Eye (tissue), 1 donor: Measurements from ENCODE around the gene LMAN2.
"Not testable (repeated sequence)": the region's sequence is repeated elsewhere in the genome, so short reads cannot be mapped to it uniquely, and the experiment has no call there.

Source experiments
- DNase-seq: peaks from one replicate; pipeline ENCODE4 v3.0.0-alpha.2; 2015

LMAN2 gene

DNA sequence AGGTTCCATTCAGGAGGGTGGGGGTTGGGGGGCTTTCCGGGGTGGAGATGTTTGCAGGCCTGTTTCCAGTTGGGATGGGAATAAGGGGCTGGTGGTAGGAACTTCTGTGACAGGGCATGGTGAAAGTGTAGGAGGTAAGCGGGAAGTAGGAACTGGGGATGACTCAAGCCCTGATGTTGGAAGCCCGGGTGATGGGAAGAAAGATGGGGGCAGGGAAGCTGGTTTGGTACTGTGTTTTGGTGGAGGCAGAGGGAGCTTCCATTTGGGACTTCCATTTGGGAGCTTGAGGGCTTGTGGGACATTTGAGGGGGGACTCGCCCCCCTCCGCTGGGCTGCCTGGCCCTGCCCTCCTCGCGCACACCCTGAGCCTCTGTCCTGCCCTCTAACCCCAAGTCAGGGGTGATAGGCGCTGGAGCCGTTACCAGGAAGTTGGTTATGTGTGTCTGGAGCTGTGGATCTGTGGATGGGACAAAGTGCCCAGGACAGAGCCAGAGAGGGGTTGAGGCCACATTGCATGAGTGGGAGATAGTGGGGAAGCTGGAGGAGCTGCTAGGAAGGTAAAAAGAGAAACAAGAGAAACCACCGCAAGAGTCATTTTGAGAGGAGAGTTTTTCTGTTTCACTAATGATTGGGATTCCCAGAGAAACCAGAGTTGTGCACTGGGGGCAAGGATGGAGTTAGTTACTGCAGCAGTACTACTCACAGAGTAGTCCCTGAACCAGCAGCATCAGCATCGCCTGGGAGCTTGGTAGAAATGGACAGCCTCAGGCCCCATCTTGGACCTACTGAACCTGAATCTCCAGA is 12.9 kb upstream of the LMAN2 start:
- no peak for DNase-seq

DNA sequence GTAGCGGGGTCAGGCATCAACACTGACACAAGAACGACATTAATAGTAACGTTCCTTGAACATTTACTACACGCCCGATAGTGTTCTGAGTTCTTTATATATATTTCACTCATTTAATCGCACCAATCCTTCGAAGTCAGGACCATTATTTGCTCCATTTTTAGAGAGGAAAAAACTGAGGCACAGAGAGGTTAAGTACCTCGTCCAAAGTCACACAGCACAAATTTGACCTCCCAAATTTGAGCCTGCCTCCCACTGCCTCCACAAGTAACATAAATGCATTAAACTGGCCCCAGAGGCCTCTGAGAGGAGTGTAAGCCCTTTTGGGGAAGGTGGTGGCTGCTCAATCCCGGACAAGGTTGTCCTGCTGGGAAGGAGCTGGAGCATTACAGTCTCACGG is 12.1 kb upstream of the LMAN2 start:
- no peak for DNase-seq

DNA sequence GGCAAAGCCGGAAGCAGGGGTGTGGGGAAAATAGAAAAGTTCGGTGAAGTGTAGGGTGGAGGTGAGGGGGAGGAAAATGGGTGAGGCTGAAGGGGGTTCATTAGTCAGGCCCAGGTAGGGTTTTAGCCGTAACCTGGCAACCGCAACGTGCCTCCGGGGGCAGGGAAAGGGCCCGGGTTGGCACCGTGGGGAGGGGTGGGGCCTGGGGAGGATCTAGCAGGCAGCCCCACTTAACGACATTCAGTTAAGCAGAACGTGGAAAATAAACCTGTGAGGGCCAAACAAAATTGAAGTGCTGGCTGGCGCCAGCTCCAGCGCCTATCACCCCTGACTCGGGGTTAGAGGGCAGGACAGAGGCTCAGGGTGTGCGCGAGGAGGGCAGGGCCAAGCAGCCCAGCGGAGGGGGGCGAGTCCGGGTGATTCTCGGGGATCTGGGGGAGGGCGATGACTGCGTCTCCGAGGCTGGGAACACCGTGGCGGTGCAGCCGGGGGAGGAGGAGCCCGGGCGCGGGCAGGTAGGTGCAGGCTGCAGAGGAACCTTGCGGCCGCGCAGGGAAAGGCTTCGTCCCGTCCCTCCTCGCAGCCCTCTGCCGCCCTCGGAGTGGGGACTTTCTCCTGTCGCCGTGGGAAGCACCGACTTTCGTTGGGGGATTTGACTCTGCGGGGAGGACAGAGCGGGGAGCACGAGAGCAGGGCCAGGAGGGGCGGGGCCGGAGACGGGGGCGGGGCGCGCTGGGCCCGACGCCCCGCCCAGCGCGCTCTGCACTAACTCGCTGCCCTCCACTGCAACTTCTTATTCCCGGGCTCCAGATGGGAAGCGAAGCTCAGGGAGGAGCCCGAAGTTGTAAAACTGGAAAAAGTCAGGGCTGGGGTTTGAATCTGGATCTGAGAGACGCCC is 11.4 kb upstream of the LMAN2 start:
- peak; percentile 76 for DNase-seq

DNA sequence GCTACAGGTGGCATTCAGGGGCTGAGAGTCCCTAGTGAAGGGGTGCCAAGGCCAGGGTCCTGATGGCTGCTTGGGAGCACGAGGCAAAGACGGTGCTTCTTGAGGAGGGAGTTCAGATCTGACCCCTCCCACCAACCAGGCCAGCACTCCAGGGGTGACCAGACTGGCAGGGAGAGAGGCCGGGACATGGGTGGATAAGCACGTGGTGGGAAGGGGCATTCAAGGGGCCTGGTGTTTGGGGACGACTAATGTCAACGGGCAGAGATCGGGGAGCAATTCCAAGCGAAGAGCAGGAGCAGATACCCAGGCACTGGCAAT is 10.8 kb upstream of the LMAN2 start:
- DNase-seq, result no peak

DNA sequence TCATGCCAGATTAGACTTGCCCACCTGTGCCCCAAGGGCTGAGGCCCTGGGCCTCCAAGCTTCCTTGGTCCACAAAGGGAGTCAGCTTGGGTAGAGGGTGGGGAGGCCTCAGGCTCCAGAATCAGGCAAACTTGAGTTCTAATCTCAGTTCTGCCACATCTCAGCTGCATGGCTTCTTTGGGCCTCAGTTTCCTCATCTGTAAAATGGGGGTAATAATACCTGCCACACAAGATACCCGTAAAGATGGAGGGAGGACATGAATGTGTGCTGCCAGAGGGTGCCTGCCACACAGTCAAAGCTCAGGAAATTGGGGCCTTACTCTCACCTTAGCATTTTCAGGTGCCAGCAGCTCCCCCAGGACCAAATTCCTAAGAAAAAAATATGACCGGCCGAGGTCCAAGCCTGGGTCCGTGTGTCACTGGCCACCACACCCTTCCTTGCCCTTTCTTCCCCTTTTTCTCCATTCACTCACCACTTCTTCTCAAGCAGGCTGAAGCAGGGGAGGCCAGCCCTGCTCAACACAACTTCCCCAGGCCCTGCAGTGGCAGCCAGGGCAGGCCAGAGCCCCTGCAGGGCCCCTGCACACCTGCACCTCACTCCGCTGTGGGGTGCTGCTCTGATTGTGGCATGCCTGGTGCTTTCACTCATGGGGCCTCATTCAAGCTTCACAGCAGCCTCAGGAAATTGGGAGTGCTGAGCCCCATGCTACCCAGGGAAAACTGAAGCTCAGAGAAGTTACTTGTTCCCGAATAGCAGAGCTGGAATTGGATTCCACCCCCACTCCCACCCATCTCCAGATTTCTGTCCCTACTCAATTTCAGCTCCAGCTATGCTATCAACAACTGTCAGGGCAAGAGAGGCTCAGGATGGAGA is 10.2 kb upstream of the LMAN2 start:
- no peak for DNase-seq

DNA sequence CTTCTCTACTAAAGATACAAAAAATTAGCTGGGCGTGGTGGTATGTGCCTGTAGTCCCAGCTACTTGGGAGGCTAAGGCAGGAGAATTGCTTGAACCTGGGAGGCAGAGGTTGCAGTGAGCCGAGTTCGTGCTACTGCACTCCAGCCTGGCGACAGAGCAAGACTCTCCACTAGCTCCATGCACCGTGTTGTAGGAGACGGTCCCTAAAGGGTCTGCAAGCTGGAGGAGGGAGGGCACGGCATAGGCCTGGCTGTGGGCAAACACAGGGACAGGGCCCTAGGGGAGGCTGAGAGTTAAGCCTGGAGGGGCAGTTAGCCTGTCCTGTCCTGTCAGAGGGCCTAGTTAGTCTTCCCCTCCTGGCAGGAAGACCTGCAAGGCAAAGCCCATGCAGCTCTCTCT is 9.3 kb upstream of the LMAN2 start:
- not testable (repeated sequence) for DNase-seq

DNA sequence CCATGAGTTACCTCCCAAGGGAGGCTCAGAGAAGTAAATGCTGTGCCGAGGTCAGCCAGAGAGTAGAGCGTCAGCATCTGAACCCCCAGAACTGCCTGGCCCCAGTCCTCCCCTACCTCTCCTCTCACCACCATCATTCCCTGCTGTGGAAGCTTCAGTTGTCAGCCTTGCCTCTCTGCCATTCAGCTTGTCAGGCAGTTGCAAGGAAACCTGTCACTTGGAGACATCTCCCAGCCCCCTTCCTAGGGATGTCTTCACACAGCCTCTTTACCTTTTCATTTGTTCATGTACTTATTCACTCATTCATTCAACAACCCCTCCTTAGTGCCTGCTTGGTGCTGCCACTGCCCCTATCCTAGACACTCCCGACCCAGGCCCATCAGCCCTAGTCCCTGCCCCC is 8.4 kb upstream of the LMAN2 start:
- no peak for DNase-seq

DNA sequence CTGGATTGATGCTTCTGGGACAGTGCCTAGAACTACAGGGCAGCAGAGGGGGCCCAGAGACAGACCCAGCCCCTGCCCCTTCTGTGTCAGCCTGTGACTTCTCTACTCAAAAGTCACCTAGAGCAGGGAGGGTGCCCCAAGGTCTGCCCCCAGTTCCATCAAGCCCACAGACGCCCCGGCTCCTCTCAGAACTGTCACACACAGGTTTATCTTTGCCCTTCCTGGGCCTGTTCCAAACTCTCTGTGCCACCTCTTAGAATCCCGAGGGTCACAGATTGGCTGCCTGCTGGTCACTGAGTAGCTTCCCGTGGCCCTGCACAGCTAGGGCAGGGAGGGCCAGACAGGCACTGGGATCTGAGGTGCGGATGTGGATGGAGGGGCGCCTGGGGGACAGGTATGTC is 8.0 kb upstream of the LMAN2 start:
- DNase-seq, result no peak

DNA sequence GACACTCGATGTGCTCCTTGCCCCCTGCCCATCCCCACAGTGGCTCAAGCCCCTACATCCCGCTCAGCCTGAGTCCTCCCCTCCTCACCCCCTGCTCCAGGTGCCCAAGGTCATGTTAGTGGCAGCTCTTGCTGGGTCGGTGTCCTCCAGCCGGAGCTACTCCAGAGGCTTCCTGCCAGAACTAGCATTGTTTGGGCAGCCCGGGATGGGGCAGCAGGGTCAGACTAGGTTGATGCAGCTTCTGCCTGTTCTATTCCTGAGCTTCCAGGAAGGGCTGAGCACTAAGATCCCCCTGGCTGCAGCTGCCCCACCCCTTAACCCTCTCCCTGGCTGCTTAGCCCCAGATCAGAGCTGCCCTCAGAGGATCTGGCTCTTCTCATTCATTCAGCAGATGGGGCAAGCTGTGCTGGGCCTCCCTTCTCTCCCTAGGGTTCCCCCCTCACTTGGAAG is 6.9 kb upstream of the LMAN2 start:
- no peak for DNase-seq

DNA sequence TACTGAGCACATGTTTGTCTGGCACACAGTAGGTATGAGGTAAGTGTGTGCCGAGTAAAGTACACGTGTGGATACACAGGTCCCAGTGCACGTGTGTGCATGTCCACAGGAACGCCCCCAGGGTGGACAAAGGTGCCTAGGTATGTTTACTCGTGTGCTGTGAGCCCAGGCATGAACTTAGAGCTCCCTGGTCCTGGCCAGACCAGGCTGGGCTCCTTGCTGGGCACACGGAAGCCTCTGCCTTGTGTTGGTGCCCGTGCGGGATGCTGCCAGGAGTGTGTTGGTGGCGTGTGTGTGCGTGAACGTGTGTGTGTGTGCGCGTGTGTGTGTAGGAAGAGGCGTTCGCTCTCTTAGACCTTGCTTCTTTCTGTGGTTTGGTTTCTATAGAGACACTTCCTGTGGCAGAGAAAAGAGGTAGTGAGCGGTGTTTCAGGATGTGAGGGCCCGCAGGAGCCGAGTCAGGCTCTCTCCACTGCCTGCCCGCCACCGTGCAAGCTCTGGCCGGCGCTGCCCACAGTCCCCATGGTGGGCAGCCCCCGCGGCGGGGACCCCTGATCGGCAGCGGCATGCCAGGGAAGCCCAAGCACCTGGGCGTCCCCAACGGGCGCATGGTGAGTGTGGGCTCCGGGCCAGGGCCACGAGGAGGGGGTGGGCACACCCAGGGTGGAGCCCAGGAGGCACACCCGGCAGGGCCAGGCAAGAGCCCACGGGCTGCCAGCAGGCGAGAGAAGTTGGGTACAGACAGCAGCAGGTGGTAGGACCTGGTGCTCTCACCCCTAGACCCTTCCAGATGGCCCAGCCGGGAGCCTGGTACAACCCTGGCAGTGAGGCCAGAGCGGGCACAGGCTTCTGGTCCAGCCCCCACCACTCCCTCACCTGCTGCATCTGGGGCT is 6.2 kb upstream of the LMAN2 start, which contains the start of gene RGS14:
Gene RGS14, plus strand, starts transcription at position 466 of the 893 bp plus-strand sequence. Its CDS starts 101 bp downstream, at position 567.
- no peak for DNase-seq

DNA sequence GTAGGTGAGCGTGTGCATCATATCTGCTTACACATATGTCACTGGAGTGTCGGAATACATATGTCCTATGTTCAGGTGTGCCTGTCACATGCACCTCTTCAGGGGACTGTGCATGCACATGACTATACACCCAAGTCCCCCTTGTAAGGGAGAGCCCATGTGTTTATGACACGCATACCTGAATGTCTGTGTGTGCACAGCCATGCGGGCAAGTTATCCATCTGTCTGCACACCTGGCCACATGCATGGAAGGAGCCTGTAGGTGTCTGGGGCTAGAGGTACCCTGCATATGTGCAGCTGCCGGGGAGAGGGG is 5.6 kb upstream of the LMAN2 start:
- no peak for DNase-seq

DNA sequence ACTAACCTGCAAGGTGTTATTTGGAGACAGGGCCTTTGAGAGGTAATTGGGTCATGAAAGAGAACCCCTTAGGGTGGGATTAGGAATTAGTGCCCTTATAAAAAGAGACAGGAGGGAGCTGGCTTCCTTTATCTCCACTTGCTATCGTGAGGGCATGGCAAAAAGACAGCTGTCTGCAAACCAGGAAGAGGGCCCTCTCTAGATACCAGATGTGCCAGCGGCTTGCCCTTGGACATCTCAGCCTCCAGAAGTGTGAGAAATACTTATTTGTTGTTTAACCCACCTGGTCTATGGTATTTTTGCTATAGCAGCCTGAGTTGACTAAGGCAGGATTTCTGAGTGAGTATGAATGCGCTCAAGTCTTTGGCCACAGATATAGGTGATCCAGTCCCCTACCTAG is 5.3 kb upstream of the LMAN2 start:
- DNase-seq, result no peak

DNA sequence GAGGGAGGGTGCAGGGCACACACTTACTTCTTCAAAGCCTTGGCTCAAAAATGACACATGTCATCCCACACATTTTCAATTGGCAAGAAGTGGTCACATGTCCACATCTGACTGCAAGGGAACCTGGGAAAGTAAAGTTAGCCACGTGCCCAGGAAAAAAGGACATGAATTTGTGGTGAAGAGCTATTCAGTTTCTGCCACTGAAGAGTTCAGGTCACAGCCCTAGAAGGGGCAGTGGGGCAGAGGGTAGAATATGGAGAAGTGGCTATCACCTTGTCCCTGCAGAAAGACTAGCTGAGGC is 4.3 kb upstream of the LMAN2 start:
- DNase-seq, result no peak

DNA sequence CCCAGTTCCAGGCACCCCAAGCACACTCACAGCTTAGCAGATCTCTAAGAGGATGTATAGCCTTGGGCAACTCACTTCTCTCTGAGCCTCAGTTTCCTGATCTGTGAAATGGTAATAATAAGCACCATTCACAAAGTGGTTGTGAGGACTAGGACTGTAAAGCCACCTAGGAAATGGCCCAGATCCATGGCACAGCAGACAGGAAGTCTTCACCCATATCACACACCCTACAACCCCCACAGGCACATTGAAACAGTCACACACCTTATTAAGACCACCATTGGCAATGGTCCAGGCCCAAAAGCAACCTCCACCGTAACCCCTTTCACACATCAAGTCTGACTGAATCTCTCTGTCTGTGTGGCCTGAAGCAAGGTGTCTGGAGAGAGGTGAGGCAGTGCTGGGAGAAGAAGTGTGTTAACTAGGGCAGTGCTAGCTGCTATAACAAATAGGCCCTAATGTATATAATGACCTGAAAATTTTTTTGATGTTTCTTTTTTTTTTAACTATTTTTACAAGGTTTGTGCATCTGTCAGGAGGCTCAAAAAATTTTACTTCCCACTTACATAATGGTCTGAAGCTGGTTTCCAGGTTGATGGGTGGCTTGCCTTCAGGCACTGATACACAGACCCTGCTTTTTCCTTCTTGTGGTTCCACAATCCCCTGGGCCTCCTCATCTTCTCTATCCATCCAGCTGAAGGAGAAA is 3.8 kb upstream of the LMAN2 start:
- no peak for DNase-seq

DNA sequence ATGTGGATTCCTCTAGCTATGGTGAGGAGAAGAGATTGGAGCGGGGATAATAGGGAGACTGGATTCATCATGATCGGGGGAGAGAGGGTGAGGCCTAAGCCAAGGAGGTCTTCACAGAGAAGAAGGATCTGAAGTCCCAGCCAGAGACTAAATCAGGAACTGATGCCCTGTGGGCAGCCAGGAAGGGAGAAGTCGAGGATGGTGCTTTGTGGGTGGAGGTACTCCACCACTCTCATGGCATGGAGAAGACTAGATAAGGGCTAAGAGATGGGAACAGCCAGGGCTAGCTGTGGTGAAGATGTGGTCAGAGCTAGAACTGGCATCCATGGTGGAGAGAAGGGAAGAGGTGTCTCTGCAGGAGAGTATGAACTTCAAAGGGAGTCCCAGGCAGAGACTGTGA is 3.2 kb upstream of the LMAN2 start:
- no peak for DNase-seq

DNA sequence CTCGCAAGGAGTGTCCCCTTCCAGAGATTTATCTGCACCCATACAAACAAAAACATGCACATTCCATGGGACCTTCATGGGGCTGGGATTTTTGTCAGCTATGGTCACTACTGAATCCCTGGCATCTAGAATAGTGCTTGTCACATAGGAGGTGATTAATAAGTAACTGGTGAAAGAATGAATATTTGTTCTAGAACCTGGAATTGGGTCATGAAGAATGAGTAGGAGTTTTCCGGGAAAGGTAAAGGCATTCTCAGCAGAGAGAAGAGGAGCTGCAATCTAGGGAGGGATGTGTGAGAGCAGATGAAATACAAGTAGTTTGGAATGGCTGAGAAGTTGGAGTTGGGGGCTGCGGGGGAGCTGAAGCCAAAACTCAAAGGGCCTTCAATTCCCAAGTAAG is 2.8 kb upstream of the LMAN2 start:
- no peak for DNase-seq

DNA sequence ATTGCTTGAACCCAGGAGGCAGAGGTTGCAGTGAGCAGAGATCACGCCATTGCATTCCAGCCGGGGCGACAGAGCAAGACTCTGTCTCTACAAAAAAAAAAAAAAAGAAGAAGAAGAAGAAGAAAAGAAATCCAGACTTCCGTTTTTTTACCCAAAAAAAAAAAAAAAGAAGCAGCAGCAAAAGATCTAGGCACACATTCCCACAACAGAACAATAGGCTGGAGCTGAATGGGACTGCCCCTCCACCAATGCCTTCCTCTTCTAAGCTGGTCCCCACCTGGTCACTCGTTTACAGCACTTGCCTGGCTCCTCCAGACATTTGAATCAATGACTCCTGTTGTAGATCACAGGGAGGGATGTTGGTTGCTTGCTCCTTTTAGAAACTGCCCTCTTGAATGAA is 1.6 kb upstream of the LMAN2 start:
- no peak for DNase-seq

DNA sequence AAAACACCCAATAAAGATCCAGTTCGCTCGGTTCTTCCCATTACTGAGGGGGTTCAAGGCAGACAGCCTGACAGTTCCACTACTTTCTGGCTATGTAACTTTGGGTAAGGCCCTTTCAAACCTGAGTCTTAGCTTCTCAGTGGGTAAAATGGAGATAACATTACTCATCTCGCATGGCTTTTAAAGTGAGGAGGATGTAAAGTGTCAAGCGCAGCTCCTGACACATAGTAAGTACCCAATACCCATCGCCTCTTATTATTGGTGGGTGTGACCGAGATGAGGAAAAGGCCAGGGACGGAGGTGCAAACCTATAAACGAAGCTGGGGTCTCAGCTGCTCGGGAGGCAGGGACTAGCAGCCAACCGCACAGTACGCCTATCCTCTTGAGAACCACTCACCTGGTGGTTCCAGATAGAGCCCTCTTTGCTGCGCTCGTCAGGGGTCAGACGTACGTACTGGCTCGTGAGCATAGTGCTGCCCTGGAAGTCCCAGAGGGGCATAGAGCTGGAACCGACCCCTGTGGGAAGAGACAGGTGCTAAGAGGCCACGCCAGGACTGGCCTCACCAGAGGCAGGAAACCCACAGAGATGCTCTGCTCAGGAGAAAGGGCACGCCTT is 584 bp downstream of the LMAN2 start:
- DNase-seq, result no peak

DNA sequence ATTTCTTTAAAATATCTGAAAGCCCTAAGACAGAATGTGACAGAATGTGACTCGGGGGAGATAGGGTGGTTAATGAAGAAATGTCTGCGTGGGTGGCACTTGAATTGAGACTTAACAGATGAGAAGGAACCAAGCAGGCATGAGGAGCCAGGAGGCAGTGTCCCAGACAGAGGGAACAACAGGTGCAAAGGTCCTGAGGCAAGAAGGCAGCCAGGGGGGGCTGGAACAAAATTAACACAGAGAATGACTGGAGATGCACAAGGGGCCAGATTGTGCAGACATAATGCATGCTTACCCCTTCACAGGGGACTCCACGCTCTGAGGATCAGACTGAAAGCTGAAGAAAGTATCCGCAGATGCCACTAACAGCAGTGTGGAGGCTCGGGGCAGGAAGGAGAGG is 1.7 kb downstream of the LMAN2 start:
- DNase-seq, result no peak

DNA sequence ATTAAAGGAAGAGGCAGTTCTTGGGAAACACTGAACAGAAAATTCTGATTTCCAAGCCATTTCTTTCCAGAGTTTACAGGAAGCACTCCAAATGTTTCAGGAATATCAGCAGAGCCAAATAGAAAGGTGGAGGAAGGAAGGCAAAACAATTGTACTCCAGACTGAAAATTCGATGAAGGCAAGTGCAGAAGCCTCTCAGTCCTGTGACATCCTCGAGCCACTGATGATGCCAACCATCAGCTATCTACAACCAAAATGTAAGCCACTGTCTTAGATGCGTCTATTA is 2.2 kb downstream of the LMAN2 start:
- DNase-seq, result no peak

DNA sequence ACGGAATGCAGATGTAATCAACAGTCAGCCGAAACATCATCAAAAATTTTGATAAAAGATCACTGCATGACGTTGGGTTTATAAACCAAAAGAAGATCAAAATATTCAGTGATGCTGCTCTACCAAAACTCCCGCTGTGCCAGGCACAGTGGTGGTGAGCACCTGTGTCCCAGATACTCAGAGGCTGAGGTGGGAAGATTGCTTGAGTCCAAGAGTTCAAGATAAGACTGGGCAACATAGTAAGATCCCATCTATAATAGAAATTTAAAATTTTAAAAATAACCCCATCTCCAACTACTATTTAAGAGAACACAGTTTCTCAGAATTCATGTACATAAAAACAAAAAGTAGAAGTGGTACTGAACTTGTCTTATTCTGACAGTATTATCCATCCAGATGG is 3.8 kb downstream of the LMAN2 start:
- DNase-seq, result no peak

DNA sequence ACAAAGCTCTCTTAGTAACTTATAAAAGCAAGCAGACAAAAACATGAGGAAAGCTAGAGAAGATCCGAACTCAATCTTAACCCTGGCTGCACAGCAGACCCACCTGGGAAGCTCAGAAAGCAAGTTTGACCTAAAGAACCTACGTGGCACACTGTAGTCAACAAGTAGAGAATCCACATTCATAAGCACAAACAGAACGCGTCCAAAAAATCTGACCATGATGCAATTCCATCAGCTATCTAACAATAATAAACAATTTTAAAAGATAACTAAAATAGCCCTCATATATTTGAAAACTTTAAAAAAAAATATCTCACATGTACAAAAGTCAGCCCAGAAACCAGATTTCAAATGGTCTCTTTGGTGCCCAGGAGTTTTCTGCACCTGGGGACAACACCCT is 4.6 kb downstream of the LMAN2 start:
- no peak for DNase-seq
